ENCODE data around the gene RHOF.

The RHOF gene

GRCh38 chr12:121819212-121819949 is 25.9 kb upstream of the RHOF start:
- no peak for DNase-seq (ENCODE audit: low read depth in 2 of 2)

GRCh38 chr12:121817648-121818043 is 24.2 kb upstream of the RHOF start:
- no peak for DNase-seq (ENCODE audit: low read depth in 2 of 2)

DNA sequence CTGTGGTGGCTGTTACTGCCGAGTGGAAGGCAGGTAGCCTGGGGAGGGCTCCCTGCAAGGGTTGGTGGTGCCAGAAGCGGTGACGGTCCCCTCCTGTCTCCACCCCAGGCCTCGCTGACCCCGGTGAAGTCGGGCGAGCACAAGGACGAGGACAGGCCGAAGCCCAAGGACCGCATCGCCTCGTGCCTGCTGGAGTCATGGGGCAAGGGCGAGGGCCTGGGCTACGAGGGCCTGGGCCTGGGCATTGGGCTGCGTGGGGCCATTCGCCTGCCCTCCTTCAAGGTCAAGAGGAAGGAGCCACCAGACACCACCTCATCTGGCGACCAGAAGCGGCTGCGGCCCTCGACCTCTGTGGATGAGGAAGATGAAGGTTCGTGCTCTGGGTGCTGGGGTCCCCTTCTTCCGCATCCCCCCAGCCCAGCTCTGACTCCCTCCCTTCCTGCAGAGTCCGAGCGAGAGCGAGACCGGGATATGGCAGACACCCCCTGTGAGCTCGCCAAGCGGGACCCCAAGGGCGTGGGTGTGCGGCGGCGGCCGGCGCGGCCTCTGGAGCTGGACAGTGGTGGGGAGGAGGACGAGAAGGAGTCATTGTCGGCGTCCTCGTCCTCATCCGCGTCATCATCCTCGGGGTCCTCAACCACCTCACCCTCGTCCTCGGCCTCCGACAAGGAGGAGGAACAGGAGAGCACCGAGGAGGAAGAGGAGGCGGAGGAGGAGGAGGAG is 23.6 kb upstream of the RHOF start:
- DNase-seq (ENCODE audit: low read depth in 2 of 2), result no peak

DNA sequence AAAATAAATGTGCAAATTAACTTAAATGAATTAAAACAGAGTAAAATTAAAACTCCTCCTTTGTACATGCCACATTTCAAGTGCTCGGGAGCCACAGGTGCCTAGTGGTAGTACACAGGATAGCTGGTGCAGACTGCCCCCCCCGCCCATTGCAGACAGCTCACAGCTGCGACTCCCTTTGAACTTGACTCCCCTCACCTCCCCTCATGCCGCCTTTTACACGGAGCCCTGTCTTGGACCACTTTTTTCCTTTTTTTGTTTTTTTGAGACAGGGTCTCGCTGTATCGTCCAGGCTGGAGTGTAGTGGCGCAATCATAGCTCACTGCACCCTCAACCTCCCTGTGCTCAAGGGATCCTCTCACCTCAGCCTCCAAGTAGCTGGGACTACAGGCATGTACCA is 21.8 kb upstream of the RHOF start:
- DNase-seq (ENCODE audit: low read depth in 2 of 2), result no peak

- no peak for DNase-seq (ENCODE audit: low read depth in 2 of 2)
Observed at GRCh38 chr12:121814429-121815119, 21.1 kb upstream of the RHOF start.

GRCh38 chr12:121813951-121814350 is 20.5 kb upstream of the RHOF start:
- DNase-seq (ENCODE audit: low read depth in 2 of 2), result no peak

- no peak for DNase-seq (ENCODE audit: low read depth in 2 of 2)
Observed at GRCh38 chr12:121812921-121813896, 19.7 kb upstream of the RHOF start.

DNA sequence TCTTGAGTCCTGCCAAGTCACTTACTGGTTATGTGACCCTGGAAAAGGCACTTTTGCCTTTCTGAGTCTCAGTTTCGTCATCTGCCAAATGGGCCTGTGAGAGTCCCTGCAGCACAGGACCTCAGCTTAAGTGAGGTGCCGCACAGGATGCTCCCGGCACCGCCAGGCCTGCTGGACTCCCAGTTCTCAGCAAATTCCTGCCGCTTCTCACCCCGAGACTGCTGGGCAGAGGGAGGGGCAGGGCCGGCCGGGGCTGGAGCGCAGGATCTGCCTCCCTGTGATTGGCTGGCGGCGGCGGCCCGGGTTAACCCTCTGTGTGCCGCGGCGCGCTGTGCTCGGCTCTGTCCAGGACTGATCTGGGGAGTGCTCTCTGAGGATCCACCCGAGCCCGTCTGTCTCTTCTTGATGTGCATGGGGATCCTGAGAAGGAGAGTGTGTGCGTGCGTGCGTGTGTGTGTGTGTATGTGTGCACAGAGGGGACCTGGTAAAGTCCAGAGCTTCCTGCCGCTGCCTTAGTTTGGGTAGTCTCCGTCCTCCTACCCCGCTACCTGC is 18.9 kb upstream of the RHOF start:
- no peak for DNase-seq (ENCODE audit: low read depth in 2 of 2)

DNA sequence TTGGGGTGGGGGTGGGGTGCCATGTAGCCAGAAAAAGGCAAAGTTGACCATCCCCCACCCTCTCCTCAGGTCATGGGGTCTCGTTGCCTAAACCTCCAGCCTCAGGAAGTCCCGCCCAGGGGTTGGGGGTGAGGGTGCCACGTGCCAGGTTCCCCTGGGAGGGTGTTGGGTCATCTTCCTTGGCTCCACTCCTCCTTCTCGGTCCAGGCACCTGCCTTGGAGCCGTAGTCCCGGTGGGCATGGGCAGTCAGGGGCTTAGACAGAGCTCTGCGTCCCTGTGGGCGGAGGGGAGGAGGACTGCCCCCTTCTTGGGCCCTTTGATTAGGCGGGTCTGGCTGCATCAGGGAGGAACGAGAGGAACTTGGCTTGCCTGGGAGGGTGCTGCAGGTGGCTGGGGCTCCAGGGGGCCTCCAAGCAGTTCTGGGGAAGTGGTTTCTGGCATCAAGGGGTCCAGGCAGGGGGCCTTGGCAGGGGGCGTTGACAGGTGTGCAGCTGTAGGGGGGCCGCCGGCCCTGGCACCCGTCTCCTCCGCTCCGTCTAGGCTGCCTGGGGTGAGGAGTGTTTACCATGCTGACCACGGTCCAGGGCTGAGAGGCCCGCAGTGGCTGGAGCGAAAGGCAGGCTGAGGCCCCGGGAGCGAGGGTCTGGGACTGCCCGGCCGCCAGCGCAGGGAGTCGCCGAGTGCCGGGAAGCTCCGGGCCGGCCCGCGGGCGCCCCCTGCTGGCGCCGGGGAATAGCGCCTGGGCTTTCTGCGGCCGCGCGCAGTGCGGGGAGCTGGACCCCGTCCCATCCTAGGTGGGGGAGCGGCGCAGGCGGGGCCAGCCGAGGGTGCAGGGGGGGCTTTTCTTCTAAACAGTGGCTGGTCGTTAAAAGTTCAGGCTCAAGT is 18.2 kb upstream of the RHOF start:
- DNase-seq (ENCODE audit: low read depth in 2 of 2), result no peak

GRCh38 chr12:121810833-121811433 is 17.4 kb upstream of the RHOF start:
- DNase-seq (ENCODE audit: low read depth in 2 of 2), result no peak

- DNase-seq (ENCODE audit: low read depth in 2 of 2), result no peak
Observed at GRCh38 chr12:121810234-121810817, 16.8 kb upstream of the RHOF start.

DNA sequence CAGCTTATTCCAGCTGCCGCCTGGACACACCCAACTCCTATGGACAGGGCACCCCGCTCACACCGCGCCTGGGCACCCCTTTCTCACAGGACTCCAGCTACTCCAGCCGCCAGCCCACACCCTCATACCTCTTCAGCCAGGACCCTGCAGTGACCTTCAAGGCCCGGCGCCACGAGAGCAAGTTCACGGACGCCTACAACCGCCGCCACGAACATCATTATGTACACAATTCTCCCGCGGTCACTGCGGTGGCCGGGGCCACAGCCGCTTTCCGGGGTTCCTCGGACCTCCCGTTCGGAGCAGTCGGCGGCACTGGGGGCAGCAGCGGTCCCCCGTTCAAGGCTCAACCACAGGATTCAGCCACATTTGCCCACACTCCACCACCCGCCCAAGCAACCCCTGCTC is 16.2 kb upstream of the RHOF start:
- no peak for DNase-seq (ENCODE audit: low read depth in 2 of 2)

GRCh38 chr12:121808623-121809022 is 15.1 kb upstream of the RHOF start:
- no peak for DNase-seq (ENCODE audit: low read depth in 2 of 2)

DNA sequence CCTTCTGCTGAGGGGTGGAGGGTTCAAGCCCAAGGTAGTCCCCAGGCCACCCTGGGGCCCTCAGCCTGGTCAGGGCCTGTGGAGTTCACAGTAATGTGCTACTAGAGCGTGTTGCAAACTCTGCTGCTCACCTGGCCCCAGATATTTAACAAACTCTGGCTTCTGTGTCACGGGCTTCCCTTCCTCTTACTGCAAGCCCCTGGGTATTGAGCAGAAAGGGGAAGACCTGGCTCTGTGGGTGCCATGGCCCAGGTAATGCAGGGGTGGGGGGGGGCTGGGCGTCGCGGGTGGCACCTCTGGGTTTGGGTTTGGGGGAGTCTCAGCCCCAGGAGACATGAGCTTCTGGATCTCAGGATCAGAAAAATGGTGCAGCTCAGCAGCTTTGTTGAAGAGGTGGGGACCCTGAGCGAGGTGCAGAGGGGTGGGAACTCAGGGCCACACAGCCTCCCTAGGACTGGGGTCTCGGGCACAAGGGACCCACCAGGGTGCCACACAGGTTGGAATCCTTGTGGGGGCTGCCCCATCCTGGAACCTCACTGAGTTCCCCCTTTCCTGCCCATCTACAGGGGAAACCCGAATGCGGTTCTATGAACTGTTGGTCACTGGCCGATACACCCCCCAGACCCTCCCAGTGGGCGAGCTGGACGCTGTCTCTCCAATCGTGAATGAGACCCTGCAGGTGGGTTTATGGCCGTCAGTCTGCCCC is 14.3 kb upstream of the RHOF start:
- DNase-seq (ENCODE audit: low read depth in 2 of 2), result no peak

- no peak for DNase-seq (ENCODE audit: low read depth in 2 of 2)
Observed at GRCh38 chr12:121806546-121807423, 13.3 kb upstream of the RHOF start.

DNA sequence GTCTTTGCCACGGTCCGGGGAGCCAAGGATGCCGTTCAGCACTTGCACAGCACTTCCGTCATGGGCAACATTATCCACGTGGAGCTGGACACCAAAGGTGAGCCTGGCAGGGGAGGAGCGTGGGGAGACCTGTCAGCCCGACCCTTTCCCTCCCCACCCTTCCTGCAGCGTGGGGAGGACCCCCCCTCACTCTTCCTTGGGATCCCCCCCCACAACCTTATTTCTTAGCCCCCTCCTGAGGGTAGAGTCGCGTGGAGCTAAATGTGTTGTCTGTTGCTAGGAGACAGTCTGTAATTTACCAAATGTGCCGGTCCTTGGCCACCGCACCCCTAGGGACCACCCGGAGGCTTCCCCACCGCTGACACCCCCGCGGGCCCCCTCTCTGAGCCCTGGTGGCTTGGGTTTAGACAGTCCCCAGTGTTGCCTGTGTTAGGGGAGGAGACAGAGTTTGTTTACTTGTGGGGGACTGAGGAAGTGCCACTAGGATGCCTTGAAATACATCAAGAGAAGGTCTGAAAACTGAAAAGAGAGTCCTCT is 12.6 kb upstream of the RHOF start:
- DNase-seq (ENCODE audit: low read depth in 2 of 2), result no peak

- no peak for DNase-seq (ENCODE audit: low read depth in 2 of 2)
Observed at GRCh38 chr12:121805171-121806008, 11.9 kb upstream of the RHOF start.

All from fibroblast of skin of left quadriceps (primary cell).